ENCODE results near the gene EPHX1.
"Not testable (repeated sequence)": the region's sequence is repeated elsewhere in the genome, so short reads cannot be mapped to it uniquely, and the experiment has no call there.

EPHX1 gene

GRCh38 chr1:225789142-225789541 lies 20.8 kb upstream of the EPHX1 start:
- not testable (repeated sequence) for H3K79me1 ChIP-seq (ENCODE audit: low read depth, low read length); H4K91ac ChIP-seq (ENCODE audit: low read depth, low read length, poor library complexity); H4K8ac ChIP-seq (ENCODE audit: low read depth, low read length); H3K27ac ChIP-seq (replicated peaks; ENCODE audit: low read length); H3K23ac ChIP-seq (ENCODE audit: low read depth, low read length, poor library complexity); H2AFZ ChIP-seq (ENCODE audit: low read length); H3K4me1 ChIP-seq (ENCODE audit: control insufficient read depth in 2 of 2, insufficient read depth in 1 of 2, low read depth in 1 of 2, low read length in 2 of 2); H2AK5ac ChIP-seq (ENCODE audit: low read depth, low read length); DNase-seq (ENCODE audit: low spot score); H3K9ac ChIP-seq (ENCODE audit: low read depth, low read length, poor library complexity); H3K27me3 ChIP-seq (ENCODE audit: control insufficient read depth in 3 of 3, insufficient read depth in 3 of 3, low read depth in 1 of 3, low read length in 3 of 3); H3K4ac ChIP-seq (ENCODE audit: low read length); H3K4me3 ChIP-seq (ENCODE audit: low read length in 2 of 2); H3K14ac ChIP-seq (ENCODE audit: low read length); H2BK5ac ChIP-seq (ENCODE audit: low read length); H2BK15ac ChIP-seq (ENCODE audit: low read length); H3K18ac ChIP-seq (ENCODE audit: low read length); H2BK12ac ChIP-seq (ENCODE audit: low read length); H2BK120ac ChIP-seq (ENCODE audit: low read depth, low read length); H3K4me2 ChIP-seq (ENCODE audit: insufficient read depth, low read length, poor library complexity, severe bottlenecking)
- H3K36me3 ChIP-seq (replicated peaks in 1 of 2; ENCODE audit: control insufficient read depth in 2 of 2, insufficient read depth in 2 of 2, low read length in 2 of 2): peaks cover 28 to 95% of the 10 kb centered on the region in 2 donors
- no CpG with 5 or more reads among the region's 3 CpGs for WGBS, 2 donors (ENCODE audit: extremely low coverage in 2 of 2, insufficient read length in 2 of 2, insufficient replicate concordance in 1 of 2)
- H3K9me3 ChIP-seq (replicated peaks in 1 of 2; ENCODE audit: control insufficient read depth in 2 of 2, insufficient read depth in 1 of 2, low read depth in 1 of 2, low read length in 2 of 2): peaks cover 12 to 64% of the 10 kb centered on the region in 2 donors

- Histone ChIP-seq H3K4me3 (ENCODE audit: low read length in 2 of 2) (no peak overlapping the region), H3K18ac (ENCODE audit: low read length) (no peak overlapping the region), H3K9ac (ENCODE audit: low read depth, low read length, poor library complexity) (no peak overlapping the region), H3K79me1 (ENCODE audit: low read depth, low read length) (peaks cover 5% of the 10 kb centered on the region), H3K4me1 (ENCODE audit: control insufficient read depth in 2 of 2, insufficient read depth in 1 of 2, low read depth in 1 of 2, low read length in 2 of 2) (no peaks in the 10 kb centered on the region), H3K4me2 (ENCODE audit: insufficient read depth, low read length, poor library complexity, severe bottlenecking) (no peak overlapping the region), H2BK12ac (ENCODE audit: low read length) (no peak overlapping the region), H3K4ac (ENCODE audit: low read length) (no peak overlapping the region), H2BK15ac (ENCODE audit: low read length) (no peak overlapping the region), H4K8ac (ENCODE audit: low read depth, low read length) (no peak overlapping the region), H3K14ac (ENCODE audit: low read length) (no peak overlapping the region), H3K23ac (ENCODE audit: low read depth, low read length, poor library complexity) (no peak overlapping the region), H3K36me3 (replicated peaks in 1 of 2; ENCODE audit: control insufficient read depth in 2 of 2, insufficient read depth in 2 of 2, low read length in 2 of 2) (peaks cover 14 to 55% of the 10 kb centered on the region in 2 donors), H4K91ac (ENCODE audit: low read depth, low read length, poor library complexity) (no peak overlapping the region), H2AK5ac (ENCODE audit: low read depth, low read length) (no peak overlapping the region), H3K9me3 (replicated peaks in 1 of 2; ENCODE audit: control insufficient read depth in 2 of 2, insufficient read depth in 1 of 2, low read depth in 1 of 2, low read length in 2 of 2) (peaks cover 13 to 51% of the 10 kb centered on the region in 2 donors), H2BK5ac (ENCODE audit: low read length) (no peak overlapping the region), H2BK120ac (ENCODE audit: low read depth, low read length) (no peak overlapping the region), H3K27me3 (ENCODE audit: control insufficient read depth in 3 of 3, insufficient read depth in 3 of 3, low read depth in 1 of 3, low read length in 3 of 3) (no peaks in the 10 kb centered on the region), H3K27ac (replicated peaks; ENCODE audit: low read length) (no peak overlapping the region), H2AFZ (ENCODE audit: low read length) (no peak overlapping the region)
- DNase-seq (ENCODE audit: low spot score): no peak
- no CpG with 5 or more reads among the region's 4 CpGs for WGBS, 2 donors (ENCODE audit: extremely low coverage in 2 of 2, insufficient read length in 2 of 2, insufficient replicate concordance in 1 of 2)
Observed at GRCh38 chr1:225794954-225795353, 15.0 kb upstream of the EPHX1 start.

GRCh38 chr1:225796097-225796496 lies 13.8 kb upstream of the EPHX1 start:
- H2BK15ac ChIP-seq (ENCODE audit: low read length); DNase-seq (ENCODE audit: low spot score); H2BK12ac ChIP-seq (ENCODE audit: low read length); H2AFZ ChIP-seq (ENCODE audit: low read length); H2BK5ac ChIP-seq (ENCODE audit: low read length); H2AK5ac ChIP-seq (ENCODE audit: low read depth, low read length); H4K8ac ChIP-seq (ENCODE audit: low read depth, low read length); H3K23ac ChIP-seq (ENCODE audit: low read depth, low read length, poor library complexity); H3K79me1 ChIP-seq (ENCODE audit: low read depth, low read length); H3K4me1 ChIP-seq (ENCODE audit: control insufficient read depth in 2 of 2, insufficient read depth in 1 of 2, low read depth in 1 of 2, low read length in 2 of 2); H3K14ac ChIP-seq (ENCODE audit: low read length); H3K18ac ChIP-seq (ENCODE audit: low read length); H3K27ac ChIP-seq (replicated peaks; ENCODE audit: low read length); H3K4me2 ChIP-seq (ENCODE audit: insufficient read depth, low read length, poor library complexity, severe bottlenecking); H3K4ac ChIP-seq (ENCODE audit: low read length); H2BK120ac ChIP-seq (ENCODE audit: low read depth, low read length); H3K9ac ChIP-seq (ENCODE audit: low read depth, low read length, poor library complexity); H3K4me3 ChIP-seq (ENCODE audit: low read length in 2 of 2); H4K91ac ChIP-seq (ENCODE audit: low read depth, low read length, poor library complexity); H3K27me3 ChIP-seq (ENCODE audit: control insufficient read depth in 3 of 3, insufficient read depth in 3 of 3, low read depth in 1 of 3, low read length in 3 of 3): not testable (repeated sequence)
- peaks cover 9 to 47% of the 10 kb centered on the region in 2 donors for H3K36me3 ChIP-seq (replicated peaks in 1 of 2; ENCODE audit: control insufficient read depth in 2 of 2, insufficient read depth in 2 of 2, low read length in 2 of 2)
- no CpG with 5 or more reads among the region's 18 CpGs for WGBS, 2 donors (ENCODE audit: extremely low coverage in 2 of 2, insufficient read length in 2 of 2, insufficient replicate concordance in 1 of 2)
- peaks cover 8 to 40% of the 10 kb centered on the region in 2 donors for H3K9me3 ChIP-seq (replicated peaks in 1 of 2; ENCODE audit: control insufficient read depth in 2 of 2, insufficient read depth in 1 of 2, low read depth in 1 of 2, low read length in 2 of 2)

GRCh38 chr1:225801146-225801545 lies 8.8 kb upstream of the EPHX1 start:
- H3K14ac ChIP-seq (ENCODE audit: low read length); H3K36me3 ChIP-seq (replicated peaks in 1 of 2; ENCODE audit: control insufficient read depth in 2 of 2, insufficient read depth in 2 of 2, low read length in 2 of 2); H3K4ac ChIP-seq (ENCODE audit: low read length); DNase-seq (ENCODE audit: low spot score); H3K23ac ChIP-seq (ENCODE audit: low read depth, low read length, poor library complexity); H2AK5ac ChIP-seq (ENCODE audit: low read depth, low read length); H3K4me3 ChIP-seq (ENCODE audit: low read length in 2 of 2); H3K79me1 ChIP-seq (ENCODE audit: low read depth, low read length); H3K4me1 ChIP-seq (ENCODE audit: control insufficient read depth in 2 of 2, insufficient read depth in 1 of 2, low read depth in 1 of 2, low read length in 2 of 2); H3K9me3 ChIP-seq (replicated peaks in 1 of 2; ENCODE audit: control insufficient read depth in 2 of 2, insufficient read depth in 1 of 2, low read depth in 1 of 2, low read length in 2 of 2); H3K4me2 ChIP-seq (ENCODE audit: insufficient read depth, low read length, poor library complexity, severe bottlenecking); H3K27ac ChIP-seq (replicated peaks; ENCODE audit: low read length); H4K8ac ChIP-seq (ENCODE audit: low read depth, low read length); H2AFZ ChIP-seq (ENCODE audit: low read length); H3K18ac ChIP-seq (ENCODE audit: low read length); H3K9ac ChIP-seq (ENCODE audit: low read depth, low read length, poor library complexity); H3K27me3 ChIP-seq (ENCODE audit: control insufficient read depth in 3 of 3, insufficient read depth in 3 of 3, low read depth in 1 of 3, low read length in 3 of 3); H2BK15ac ChIP-seq (ENCODE audit: low read length); H2BK5ac ChIP-seq (ENCODE audit: low read length); H2BK120ac ChIP-seq (ENCODE audit: low read depth, low read length); H2BK12ac ChIP-seq (ENCODE audit: low read length); H4K91ac ChIP-seq (ENCODE audit: low read depth, low read length, poor library complexity): not testable (repeated sequence)
- WGBS, 2 donors (ENCODE audit: extremely low coverage in 2 of 2, insufficient read length in 2 of 2, insufficient replicate concordance in 1 of 2): no CpG with 5 or more reads among the region's 7 CpGs

Measured in neuronal stem cell (in vitro differentiated cells).